B cell (primary cell): Measurements from ENCODE around the gene PIP4K2C.

ENCODE experiments used
- EZH2 ChIP-seq: IDR thresholded peaks from 2 replicates; pipeline ENCODE4 v1.6.1; 2012; ENCODE audit warnings: borderline replicate concordance, low read depth, mild to moderate bottlenecking, moderate library complexity, low read length; ENCODE audit not compliant: insufficient read depth, poor library complexity, severe bottlenecking
- TF ChIP-seq, protein P1 (sequence below): fragments of 200-600 bp; IDR thresholded peaks from one replicate; pipeline ENCODE4 v1.8.0; 2022; ENCODE audit warnings: antibody characterized with exemption, mild to moderate bottlenecking

- TF ChIP-seq, protein P1, sequence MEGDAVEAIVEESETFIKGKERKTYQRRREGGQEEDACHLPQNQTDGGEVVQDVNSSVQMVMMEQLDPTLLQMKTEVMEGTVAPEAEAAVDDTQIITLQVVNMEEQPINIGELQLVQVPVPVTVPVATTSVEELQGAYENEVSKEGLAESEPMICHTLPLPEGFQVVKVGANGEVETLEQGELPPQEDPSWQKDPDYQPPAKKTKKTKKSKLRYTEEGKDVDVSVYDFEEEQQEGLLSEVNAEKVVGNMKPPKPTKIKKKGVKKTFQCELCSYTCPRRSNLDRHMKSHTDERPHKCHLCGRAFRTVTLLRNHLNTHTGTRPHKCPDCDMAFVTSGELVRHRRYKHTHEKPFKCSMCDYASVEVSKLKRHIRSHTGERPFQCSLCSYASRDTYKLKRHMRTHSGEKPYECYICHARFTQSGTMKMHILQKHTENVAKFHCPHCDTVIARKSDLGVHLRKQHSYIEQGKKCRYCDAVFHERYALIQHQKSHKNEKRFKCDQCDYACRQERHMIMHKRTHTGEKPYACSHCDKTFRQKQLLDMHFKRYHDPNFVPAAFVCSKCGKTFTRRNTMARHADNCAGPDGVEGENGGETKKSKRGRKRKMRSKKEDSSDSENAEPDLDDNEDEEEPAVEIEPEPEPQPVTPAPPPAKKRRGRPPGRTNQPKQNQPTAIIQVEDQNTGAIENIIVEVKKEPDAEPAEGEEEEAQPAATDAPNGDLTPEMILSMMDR = no peak
- no peak for TF ChIP-seq EZH2
These were observed 28.0 kb downstream of the PIP4K2C start for GRCh38 chr12:57618966-57619433.
